Superior temporal gyrus (tissue), 1 donor: ENCODE data around the gene HOXC9.
A peak's percentile ranks its signal among the peaks of the same experiment; 100 is the strongest.

Source experiments
- DNase-seq: peaks from one replicate; pipeline ENCODE4 v3.0.0-alpha.2; 2016; ENCODE audit errors: extremely low spot score

The HOXC9 gene

DNA sequence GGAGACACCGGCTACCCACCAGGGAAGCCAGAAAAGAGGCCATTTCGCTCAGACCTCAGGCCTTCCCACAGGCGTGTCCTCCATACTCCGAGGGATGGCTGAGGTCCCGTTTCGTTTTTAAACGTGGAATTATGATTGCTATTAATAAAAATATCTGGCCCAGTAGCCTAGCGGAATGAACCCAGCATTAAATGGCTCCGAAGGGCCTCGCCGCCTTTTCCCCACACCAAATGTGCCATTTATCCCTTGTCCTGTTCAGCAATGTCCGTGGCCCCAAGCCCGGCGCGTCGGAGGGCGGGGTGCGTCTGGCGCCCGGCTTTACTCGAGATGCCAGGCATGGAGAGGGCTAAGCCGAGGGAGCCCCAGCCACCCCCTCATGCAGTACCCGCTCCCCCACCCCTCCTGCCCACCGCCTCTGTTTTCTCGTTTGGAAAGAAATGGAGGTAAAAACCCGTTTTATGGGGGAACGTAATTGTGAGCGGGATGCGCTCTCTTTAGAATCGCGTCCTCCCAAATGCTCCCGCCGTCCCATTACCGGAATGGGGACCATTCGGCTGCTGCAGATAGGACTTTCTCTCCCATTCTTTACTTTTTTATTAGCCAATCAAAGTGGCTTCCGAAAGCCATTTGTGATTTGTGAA is 14.5 kb downstream of the HOXC9 start:
- DNase-seq, result no peak

DNA sequence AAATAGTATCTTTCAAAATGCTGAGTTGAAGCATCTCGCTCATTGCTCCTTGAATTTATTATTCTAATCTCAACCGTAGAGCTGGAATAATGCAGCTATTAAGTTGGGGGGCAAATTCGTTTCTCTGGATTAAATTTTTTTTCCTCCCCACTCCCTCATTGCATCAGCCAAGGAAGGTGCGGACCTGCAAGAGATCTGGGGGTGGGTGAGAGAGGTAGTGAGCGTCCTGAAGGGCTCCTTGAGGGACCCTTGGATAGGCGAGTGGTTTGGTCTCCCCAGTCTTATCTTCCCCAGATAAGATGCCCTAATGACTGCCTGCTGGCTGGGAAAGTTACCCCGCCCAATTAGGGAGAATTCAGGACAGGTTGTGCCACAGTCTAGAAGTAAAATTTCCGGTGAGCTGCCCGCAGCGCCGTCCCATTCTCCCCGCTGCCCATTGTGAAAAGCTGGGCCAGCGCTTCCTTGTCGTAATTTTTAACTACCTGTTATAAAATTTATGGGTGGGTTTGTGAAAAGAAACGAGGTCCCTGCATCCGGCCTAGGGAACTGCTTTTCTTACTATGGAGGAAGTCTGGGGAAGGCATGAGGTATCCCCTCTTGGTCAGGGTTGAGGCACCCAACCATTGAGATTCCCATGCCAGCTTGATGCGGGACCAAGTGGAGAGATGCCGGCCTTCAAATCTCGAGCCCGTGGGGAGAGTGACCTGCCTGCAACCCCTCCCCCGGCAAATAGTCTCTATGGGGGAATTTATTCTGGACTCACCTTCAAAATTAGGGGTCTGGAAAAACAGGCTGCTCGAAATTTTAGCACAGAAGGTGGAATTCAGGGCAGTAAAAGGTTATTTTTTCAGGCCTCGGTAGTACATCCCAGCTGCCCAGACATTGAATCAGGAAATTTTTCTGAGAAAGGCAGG is 15.3 kb downstream of the HOXC9 start:
- DNase-seq, result no peak

DNA sequence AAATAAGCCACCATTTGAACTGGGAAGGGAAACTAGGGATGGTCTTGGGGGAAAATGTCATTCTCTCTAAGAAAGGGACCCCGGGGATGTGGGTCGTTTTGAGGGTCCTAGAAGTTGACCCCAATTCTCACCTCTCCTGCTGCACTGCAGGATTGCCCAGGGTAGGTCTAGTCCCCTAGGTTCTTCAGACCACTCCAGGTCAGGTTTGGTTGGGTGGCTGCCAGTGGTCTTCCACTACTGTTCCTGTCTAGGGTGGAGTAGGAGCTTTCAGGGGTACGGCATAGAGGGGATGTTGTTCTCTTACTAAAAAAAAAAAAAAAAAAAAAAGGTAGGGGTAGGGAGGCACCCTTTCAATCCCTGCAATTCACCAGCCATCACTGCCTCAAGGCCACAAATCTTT is 16.1 kb downstream of the HOXC9 start:
- DNase-seq, result no peak

DNA sequence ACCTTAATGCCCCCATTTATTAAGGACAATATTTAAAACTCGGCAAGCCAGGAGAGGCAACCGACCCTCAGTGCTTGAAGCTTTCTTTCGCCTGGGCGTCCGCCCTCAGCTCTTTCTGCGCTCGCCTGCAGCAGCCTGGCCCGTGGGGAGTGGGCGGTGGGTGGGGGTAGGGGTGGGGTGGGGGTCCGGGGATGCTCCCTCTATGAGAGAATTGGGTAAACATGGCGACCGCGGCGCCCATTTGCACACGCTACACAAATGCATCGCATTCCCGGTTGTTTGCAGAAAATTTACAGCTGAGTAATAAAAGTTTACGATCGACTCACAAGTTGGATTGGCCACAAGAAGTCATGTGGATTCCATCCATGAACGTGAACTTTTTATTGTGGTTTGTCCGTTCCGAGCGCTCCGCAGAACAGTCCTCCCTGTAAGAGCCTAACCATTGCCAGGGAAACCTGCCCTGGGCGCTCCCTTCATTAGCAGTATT is 16.6 kb downstream of the HOXC9 start:
- DNase-seq, result no peak

DNA sequence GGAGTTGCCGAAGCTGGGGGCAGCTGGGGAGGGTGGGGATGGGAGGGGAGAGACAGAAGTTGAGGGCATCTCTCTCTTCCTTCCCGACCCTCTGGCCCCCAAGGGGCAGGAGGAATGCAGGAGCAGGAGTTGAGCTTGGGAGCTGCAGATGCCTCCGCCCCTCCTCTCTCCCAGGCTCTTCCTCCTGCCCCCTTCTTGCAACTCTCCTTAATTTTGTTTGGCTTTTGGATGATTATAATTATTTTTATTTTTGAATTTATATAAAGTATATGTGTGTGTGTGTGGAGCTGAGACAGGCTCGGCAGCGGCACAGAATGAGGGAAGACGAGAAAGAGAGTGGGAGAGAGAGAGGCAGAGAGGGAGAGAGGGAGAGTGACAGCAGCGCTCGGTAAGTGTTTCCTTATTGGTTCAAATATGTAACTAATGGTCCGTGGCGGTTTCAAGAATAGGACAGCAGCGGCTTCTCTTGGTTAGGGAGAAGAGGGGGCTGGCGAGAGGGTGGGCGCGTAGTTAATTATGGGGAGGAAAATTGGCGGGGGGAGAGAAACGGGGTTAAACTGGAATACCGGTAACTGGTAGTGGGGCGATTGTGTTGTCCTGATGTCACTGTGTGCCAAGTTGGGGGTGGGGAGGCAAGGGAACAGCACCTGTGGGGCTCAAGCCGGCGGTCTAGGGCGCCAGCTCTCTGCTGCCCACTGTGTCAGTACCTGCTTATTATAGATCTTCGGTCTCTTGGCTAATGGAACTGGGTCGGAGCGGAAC is 17.2 kb downstream of the HOXC9 start:
- DNase-seq, result no peak

DNA sequence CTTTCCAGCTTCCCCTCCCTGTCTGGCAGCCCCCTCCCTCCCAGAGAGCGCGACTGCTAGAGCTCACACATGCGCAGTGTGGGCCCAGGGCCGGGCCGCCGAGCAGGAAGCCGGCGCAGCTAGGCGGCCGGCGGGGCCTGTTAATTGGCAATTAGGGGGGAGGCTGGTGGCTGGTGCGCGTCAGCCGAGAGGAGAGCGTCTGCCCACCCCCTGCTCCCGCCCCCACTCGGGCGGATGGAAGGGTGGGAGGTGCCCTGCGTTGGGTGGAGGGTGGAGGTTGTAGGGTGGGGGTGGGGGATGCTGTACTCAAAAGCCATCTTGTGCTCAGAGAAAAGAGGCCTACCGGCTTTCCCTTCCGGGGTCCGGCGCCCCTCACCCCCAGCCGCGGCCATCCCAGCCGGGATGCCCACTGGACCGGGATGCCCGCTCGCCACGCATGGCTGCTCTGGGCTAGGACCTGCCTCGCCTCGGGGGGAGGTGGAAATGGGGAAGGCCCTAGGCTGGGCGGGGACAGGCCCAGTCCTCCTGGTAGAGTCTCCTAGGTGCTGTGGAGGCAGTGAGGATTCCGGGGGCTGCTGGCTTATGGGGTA is 18.0 kb downstream of the HOXC9 start:
- peak; percentile 17 for DNase-seq

DNA sequence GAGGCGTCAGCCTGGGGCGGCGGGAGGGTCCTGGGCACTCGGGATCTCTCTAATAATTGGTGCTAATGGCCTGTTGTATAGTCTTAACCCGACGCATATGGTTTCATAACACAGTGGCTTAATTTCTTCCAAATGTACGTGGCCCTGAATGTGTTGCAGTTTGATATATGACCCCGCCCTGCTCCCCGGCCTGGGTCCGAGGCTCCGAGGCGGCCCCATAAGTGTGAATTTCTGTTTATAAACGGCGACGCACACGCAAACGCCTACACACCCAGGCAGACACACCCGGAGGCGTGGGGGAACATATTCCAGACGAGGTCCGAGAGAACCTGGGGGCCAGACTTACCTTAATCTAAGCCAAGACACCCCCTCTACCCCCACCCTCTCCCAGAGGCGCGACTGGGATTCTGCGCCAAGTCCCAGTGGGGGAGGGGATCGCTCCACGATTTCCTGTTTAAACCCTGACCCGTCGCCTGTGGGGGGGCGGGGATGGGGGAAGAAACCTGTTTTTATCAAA is 18.6 kb downstream of the HOXC9 start:
- no peak for DNase-seq

DNA sequence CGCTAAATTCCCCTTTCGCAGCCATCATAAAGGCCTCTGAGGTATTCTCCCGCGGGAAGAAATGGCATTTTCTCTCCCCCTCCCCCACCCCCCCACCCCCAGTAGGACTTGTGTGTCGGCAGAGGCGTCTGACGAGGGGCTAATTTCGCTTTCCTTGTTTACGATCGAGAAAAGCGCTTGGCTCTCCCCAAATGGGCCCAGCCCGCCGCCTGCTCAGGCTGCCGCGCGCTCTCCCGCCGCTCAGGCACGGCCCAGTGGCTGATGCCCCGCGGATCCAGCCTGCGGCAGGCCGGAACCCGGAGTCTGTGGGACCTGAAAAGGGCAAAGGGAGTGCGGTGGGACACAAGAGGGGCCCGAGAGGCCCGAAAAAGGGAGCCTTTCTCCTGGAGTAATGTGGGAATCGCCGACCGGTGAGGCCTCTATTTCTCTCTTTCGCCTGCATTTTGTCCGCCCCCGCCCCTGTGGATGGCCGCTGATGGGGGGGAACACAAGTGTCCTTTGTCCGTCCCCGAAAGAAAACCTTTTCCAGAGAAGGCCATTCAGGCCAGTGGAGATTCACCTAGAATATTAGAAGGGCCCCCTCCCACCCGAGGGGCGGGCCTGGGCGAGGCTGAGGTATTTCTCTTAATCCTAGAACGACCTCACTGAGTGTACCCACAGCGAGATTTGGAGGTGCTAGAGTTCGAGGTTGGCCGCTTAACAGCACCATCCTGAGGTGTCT is 19.3 kb downstream of the HOXC9 start:
- DNase-seq, result no peak

DNA sequence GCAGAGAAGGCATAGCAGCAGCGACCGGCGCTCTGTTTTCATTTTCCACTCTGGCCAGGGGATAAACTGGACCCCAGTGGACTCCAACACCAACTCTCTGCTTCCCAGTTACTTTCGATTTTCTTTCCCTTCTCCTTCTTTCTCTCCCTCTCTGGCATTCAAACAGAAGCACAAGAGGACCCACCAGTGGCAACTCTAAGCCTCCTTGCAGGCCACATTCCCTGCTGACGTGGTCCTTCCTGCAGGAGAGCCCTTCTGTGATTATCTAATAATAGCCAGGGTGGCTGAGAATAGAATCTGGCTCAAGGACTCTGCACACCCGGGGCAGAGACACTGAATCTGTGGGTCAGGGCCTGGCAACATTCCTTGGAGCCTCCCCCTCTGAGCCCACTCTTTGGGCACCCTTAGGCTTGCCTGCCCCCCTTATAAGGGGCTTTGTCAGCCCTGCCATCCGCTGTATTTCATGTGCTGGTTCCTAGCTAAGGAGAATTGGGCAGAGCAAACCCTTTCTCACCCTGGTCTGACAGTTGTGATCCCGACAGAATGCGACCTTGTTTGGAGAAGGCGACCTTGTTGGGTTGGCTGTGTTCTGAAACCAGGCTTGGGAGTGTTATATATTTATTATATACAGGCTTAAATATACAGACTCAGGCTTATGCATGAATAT is 20.1 kb downstream of the HOXC9 start:
- DNase-seq, result no peak

DNA sequence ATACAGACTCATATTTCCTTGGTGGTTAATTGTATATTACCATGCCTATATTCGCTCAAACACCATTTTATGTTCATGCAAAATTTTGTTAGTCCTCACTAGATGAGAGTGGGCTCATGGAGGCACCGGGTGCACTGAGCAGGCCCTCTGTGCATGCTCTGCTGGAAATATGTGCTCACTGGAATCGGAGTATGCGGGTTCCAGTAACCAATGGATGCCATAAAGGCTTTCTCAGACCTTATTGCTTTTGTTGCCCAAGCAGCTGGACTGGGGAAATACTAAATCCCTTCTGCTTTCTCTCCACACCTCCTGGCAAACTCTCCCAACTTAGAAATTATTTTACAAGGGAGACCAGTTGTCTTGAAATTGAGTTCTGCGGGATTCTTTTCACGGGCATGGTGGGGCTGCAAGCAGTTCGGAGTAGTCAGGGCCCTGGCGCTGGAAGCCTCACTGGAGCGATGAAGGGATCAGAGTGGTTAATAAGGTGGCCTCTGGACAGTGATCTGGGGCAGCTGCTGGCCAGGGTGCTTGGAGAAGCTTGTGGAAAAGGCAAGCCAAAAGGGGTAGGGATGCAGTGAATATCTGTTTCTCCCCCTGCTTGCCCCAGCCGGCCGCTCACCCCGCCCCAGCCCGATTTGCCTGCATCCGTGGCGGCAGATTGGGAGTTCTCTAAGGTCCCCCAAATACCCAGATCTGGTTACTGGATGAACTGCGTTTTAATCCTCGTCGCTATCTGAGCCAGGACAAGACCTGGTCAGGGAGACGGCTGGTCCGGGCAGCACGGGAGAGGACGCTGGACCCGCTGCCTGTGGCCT is 20.8 kb downstream of the HOXC9 start:
- no peak for DNase-seq

DNA sequence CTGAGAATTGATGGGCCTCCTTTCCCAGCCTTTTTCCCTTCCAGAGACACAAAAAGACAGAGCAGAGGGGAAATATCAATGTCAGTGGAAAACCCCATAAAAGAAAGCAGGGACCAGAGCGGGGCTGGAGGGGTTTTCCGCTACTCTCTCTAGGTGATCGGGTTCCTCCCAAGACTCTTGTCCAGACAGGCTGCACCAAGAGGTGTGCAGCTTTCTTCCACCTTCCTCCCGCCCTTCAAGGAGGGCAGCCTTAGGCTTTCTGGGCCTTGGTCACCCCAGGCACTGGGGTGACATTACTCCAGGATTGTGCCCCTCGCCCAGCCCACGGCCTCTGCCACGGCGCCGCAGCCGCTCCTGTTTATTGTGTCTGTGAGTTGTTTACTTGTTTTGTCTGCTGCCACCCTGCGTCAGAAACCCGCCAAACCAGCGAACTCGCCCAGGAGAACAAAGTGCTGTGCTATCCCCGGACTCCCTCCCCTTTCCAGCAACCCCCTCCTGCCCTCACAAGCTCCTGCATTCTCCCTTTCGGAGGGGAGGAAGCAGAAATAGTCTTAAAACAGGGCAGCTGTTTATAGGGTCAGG is 21.6 kb downstream of the HOXC9 start:
- DNase-seq, result no peak

DNA sequence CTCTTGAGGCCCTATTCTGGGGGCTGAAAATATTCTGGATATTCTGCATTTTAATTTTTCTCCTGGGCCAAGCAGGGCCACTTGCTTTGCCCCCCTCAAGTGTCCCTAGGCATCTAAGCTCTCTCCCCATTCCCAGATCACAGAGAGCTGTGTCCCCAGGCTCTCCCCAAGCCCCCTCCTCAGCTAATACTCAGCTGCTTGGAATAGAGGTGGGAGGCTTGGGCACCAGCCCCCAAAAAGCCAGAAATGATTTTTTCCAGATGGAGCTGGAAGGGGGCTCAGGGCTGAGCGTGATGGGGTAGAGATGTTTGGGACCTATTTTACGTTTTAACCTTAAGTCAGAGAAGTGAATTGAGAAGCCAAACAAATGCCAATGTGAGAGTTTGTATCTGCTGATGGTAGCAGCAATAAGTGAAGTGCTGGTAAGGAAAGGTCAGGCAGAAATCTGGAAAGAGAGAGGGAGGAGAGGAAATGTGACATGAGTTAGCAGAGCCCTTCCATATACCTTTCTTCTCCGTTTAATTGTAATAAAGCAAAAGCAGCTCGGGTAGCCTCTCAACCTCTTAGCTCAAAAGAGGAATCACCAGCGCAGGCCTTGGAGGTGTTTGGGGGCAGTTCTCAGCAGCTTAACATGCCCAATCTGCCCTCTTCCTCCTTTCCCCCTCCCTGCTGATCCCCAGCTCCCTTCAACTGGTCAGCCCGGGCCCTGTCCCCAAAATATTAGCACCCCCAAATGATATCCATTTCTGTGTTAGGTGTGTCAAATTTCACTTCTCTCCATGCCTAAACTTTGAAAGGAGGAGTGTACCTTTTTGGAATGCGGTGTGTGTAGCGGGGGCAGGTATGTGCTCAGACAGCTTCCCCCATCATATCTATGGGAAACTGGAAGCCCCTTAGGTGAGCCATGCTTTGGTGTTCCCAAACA is 23.3 kb downstream of the HOXC9 start:
- DNase-seq, result no peak

DNA sequence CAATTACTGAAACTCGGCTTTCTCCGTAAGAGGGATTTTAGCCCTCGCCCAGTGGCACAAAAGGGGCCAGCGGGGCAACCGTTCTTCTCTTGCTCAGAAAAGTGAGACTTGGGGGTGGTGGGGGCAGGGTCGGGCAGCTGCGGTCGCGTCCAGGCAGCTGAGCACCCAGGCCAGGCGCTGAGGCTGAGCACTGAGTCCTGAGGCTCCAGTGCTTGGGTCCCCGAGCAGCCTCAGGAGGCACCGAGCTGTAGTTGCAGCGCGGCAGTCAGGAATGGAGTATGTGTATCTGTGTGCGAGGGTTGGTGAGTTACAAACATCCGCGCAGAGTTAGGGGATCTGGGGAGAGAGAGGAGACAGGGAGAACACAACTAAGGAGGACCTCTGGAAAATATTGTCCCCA is 24.2 kb downstream of the HOXC9 start:
- DNase-seq, result no peak

DNA sequence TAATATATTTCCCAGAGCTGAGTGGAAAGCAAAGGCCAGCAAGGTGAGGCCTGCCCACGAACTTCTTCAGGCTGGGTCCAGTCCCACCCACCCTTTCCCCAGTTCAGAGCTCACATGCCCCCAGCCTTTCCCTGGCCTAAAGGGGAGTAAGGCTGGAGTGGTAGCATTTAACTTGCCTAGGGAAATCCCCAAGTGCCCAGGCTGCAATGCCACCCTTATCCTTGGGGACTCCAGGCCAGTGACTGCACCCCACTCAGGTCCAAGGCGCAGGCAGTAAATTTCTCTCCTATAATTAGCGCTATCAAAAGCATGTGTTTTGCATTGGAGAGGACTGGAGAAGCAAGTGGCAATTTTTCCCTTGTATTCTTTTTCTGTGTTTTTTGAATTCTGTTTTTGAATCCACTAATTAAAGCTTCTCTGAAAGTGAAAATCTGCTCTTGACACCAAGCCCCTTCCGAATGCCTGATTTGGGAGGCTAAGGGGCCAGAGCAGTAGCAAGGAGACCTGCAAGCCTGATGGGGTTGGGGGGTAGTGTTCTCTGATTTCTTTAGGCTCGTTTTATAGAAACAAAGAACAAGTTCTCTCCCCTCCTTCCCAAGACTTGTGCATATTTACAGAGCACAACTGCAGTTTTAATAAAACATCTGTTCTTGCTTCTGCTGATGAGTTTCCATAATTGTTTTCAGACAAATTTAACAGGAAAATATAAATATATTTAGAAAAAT is 24.8 kb downstream of the HOXC9 start:
- DNase-seq, result no peak

DNA sequence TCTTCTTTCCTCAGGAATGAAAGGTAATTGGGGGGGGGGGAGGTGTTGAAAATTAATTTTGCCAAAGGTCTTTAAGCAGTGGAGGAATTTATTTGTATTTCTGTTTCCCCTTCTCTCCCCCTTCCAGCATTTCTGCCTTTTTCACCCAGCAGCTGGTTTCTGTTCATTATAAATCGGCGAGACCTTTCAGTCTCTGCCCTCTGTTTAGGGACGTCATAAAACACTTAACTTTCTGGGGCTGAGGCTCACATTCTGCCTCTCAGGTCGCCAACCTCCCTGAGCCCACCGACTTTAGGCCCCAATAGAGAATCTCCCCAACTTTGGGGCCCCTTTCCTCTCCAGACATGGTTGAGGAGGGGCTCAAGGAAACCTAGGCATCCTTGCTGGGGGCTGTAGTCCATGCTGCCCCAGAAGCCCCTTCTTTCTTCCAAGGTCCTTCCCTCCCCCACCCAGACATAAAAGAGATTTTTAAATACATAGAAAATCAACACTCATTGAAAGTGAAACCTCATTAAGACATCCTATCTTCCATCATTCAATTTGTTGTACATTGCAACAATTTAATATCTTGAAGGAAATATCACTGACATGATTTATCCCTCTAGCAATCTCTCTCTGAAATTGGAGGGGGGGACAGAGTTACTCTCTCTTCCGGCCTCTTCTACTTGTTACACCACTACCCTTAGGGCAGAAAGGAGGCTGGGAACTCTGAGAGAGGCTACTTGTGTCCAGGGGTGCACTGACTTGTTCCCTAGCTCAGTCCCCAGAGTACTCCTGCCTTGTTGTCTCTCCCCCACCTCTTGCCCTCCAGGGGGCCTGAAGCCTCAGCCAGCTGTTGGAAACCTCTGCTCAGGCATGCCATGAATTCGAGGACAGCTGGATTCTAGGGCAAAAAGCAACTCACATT is 25.8 kb downstream of the HOXC9 start:
- DNase-seq, result no peak

DNA sequence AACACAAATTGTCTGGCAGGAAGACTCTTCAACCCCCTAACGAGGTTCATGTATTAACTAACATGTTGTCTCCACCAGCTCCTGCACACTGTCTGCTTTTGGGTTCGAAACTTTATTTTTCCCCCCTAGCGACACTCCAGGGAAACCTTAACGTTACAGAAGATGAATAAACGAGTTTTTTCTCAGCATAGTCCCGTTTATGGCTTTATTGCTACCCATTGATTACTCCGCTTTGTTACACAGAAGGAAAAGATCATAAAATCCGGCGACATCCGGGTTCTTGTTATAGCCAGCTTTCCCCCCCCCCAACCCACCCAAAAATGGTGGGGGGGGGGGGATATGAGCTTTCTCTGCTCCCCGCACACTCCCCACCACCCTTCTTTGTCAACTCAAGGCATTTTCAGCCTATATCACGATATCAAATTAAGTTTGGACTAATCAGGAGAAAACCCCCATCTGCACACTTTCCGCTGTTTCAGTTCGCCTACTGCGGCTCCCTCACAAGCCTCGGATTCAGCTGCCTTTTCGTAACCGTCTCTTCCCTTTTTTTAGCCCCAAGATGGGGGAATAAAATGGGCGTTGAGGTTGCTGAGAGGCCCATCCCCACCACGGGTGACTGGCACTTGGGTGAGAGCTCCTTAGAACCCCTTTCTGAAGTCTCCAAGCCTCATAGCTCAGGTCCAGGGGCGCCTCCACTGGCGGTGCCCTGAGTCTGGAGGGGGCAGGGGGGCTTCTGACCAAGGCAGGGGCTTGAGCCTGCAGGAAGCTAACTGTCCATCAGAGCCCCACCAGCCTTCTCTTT is 26.9 kb downstream of the HOXC9 start:
- no peak for DNase-seq
